Keratinocyte (primary cell): Measurements from ENCODE around the gene LAMA3. TPM values are rescaled to one million over a fixed set of nuclear protein-coding genes. Genes with fewer than 3 reads are reported as not detected.

Experiments used
- DNase-seq: peaks from one replicate; pipeline ENCODE4 v3.0.0-alpha.2; 2011; ENCODE audit warnings: low read depth, missing footprints, low spot score
- FAIRE-seq: peaks from 2 replicates; lab custom pipeline; 2011; peaks lifted over from hg19 to GRCh38; lab: Jason Lieb, UNC
- H2AFZ ChIP-seq: 2 replicates; pipeline ENCODE4 v1.6.0; 2012; ENCODE audit warnings: low read length, control low read depth, inconsistent platforms; ENCODE audit not compliant: control insufficient read depth
- H3K27ac ChIP-seq: 2 replicates; pipeline ENCODE4 v1.5.1; 2011; ENCODE audit warnings: low read length; ENCODE audit not compliant: control insufficient read depth, insufficient read depth
- H3K27me3 ChIP-seq: 3 replicates; pipeline ENCODE4 v1.6.0; 2011; ENCODE audit warnings: low read length; ENCODE audit not compliant: control insufficient read depth, insufficient read depth; ENCODE audit errors: extremely low read depth
- H3K36me3 ChIP-seq, 2 experiments: 2 replicates in 1 of 2; 3 replicates in 1 of 2; pipeline ENCODE4 v1.5.1; 2011; ENCODE audit warnings: low read length in 2 of 2, mild to moderate bottlenecking in 1 of 2; ENCODE audit not compliant: control insufficient read depth in 2 of 2, insufficient read depth in 2 of 2; ENCODE audit errors: extremely low read depth in 1 of 2
- H3K4me1 ChIP-seq: 3 replicates; pipeline ENCODE4 v1.5.1; 2011; ENCODE audit warnings: low read length; ENCODE audit not compliant: control insufficient read depth, insufficient read depth; ENCODE audit errors: extremely low read depth
- H3K4me2 ChIP-seq: 3 replicates; pipeline ENCODE4 v1.6.0; 2011; ENCODE audit warnings: low read depth, low read length; ENCODE audit not compliant: control insufficient read depth, insufficient read depth; ENCODE audit errors: extremely low read depth
- H3K4me3 ChIP-seq, 3 experiments: fragments of 200-600 bp in 1 of 3; sonication (generic) in 1 of 3; 2 replicates in 2 of 3; 3 replicates in 1 of 3; pipeline ENCODE4 v1.5.1; 2011 to 2016; ENCODE audit warnings: low read length in 3 of 3, mild to moderate bottlenecking in 3 of 3, control low read depth in 2 of 3, inconsistent platforms in 1 of 3, low read depth in 1 of 3, mixed read lengths in 1 of 3, mixed run types in 1 of 3, moderate library complexity in 1 of 3; ENCODE audit not compliant: control insufficient read depth in 2 of 3, insufficient read depth in 2 of 3; ENCODE audit errors: extremely low read depth in 1 of 3
- H3K79me2 ChIP-seq: 2 replicates; pipeline ENCODE4 v1.6.0; 2012; ENCODE audit warnings: low read length; ENCODE audit not compliant: control insufficient read depth, insufficient read depth
- H3K9ac ChIP-seq: 3 replicates; pipeline ENCODE4 v1.6.0; 2011; ENCODE audit warnings: low read length; ENCODE audit not compliant: control insufficient read depth, insufficient read depth; ENCODE audit errors: extremely low read depth
- H3K9me1 ChIP-seq: 3 replicates; pipeline ENCODE4 v1.6.0; 2011; ENCODE audit warnings: low read length; ENCODE audit not compliant: control insufficient read depth, insufficient read depth; ENCODE audit errors: extremely low read depth
- H3K9me3 ChIP-seq: 2 replicates; pipeline ENCODE4 v1.5.1; 2012; ENCODE audit warnings: low read depth, low read length; ENCODE audit not compliant: control insufficient read depth
- H4K20me1 ChIP-seq: 3 replicates; pipeline ENCODE4 v1.6.0; 2011; ENCODE audit warnings: low read length; ENCODE audit not compliant: control insufficient read depth, insufficient read depth; ENCODE audit errors: extremely low read depth
- EZH2 ChIP-seq: IDR thresholded peaks from one replicate; pipeline ENCODE4 v1.6.1; 2012; ENCODE audit warnings: inconsistent platforms, mild to moderate bottlenecking, low read length, moderate library complexity
- dilution Hi-C: fragments of 300-500 bp; cut with MboI; formaldehyde crosslinking; loops from one replicate; pipeline ENCODE4 v1.7.0; 2020; ENCODE audit warnings: low sequenced_read_pairs; ENCODE audit not compliant: extremely low pct_ligation_motif_present
- polyA plus RNA-seq, 5 experiments: library from polyadenylated mRNA; depleted of rRNA in 3 of 5; stranded (reverse) in 3 of 5; stranded (forward) in 1 of 5; unstranded in 1 of 5; fragments of >200 nt; gene quantifications; 1 replicate in 1 of 5; 2 replicates in 3 of 5; 3 replicates in 1 of 5; pipeline versions ENCODE4 v1.2.1 to v1.2.3, GENCODE V29; 2011 to 2012; ENCODE audit warnings: missing spikeins in 2 of 5, low read depth in 1 of 5, low replicate concordance in 1 of 5
- TF ChIP-seq, protein P1 (sequence below), 3 experiments: IDR thresholded peaks in 1 of 3; conservative IDR thresholded peaks in 1 of 3; optimal IDR thresholded peaks in 1 of 3; 2 replicates in 2 of 3; 3 replicates in 1 of 3; pipeline versions ENCODE3 to v1.5.1; 2011; ENCODE audit warnings: low read length in 3 of 3, mild to moderate bottlenecking in 3 of 3, moderate library complexity in 2 of 3, control low read depth in 1 of 3, inconsistent platforms in 1 of 3; ENCODE audit not compliant: insufficient read depth in 2 of 3; ENCODE audit errors: extremely low read depth in 1 of 3

The LAMA3 gene
- polyA plus RNA-seq, 1 donor (not counting 4 experiments of a cell fraction or from before 2014, with no cell fraction given) = 1,944 TPM

- Histone ChIP-seq H3K27me3 (no peaks in the 10 kb centered on the region), H3K9me1 (no peaks in the 10 kb centered on the region), H2AFZ (no peak overlapping the region), H3K9me3 (no peaks in the 10 kb centered on the region), H3K27ac (no peak overlapping the region), H3K79me2 (no peaks in the 10 kb centered on the region), H3K4me2 (peak overlapping the region; percentile 83), H4K20me1 (no peaks in the 10 kb centered on the region), H3K4me1 (peaks cover 20% of the 10 kb centered on the region), H3K9ac (peak overlapping the region; percentile 63), H3K36me3 (no peaks in the 10 kb centered on the region), H3K4me3 (peak overlapping the region in 2 of 3 experiments; percentile 39 to 65)
- no peak for FAIRE-seq
- dilution Hi-C loops = no loop called here
- TF ChIP-seq, protein P1, sequence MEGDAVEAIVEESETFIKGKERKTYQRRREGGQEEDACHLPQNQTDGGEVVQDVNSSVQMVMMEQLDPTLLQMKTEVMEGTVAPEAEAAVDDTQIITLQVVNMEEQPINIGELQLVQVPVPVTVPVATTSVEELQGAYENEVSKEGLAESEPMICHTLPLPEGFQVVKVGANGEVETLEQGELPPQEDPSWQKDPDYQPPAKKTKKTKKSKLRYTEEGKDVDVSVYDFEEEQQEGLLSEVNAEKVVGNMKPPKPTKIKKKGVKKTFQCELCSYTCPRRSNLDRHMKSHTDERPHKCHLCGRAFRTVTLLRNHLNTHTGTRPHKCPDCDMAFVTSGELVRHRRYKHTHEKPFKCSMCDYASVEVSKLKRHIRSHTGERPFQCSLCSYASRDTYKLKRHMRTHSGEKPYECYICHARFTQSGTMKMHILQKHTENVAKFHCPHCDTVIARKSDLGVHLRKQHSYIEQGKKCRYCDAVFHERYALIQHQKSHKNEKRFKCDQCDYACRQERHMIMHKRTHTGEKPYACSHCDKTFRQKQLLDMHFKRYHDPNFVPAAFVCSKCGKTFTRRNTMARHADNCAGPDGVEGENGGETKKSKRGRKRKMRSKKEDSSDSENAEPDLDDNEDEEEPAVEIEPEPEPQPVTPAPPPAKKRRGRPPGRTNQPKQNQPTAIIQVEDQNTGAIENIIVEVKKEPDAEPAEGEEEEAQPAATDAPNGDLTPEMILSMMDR (optimal IDR thresholded peaks at IDR 0.05 in 1 of 3, IDR thresholded peaks at IDR 0.05 in 1 of 3, conservative IDR thresholded peaks at IDR 0.05 in 1 of 3; ENCODE audit: extremely low read depth in 1 of 3, insufficient read depth in 2 of 3, low read length in 3 of 3) = no peak
- TF ChIP-seq EZH2 = no peak
- DNase-seq = no peak
Observed at GRCh38 chr18:23690505-23691068, 1.3 kb downstream of the LAMA3 start.

- no peaks in the 10 kb centered on the region for H4K20me1 ChIP-seq
- H3K4me3 ChIP-seq = no peak overlapping the region
- no peaks in the 10 kb centered on the region for H3K79me2 ChIP-seq
- H3K36me3 ChIP-seq = no peaks in the 10 kb centered on the region
- H3K9me1 ChIP-seq = no peaks in the 10 kb centered on the region
- FAIRE-seq = peak; percentile 39
- no peak overlapping the region for H3K27ac ChIP-seq
- no peak overlapping the region for H3K4me2 ChIP-seq
- no peak for TF ChIP-seq EZH2
- TF ChIP-seq, protein P1 (optimal IDR thresholded peaks at IDR 0.05 in 1 of 3, IDR thresholded peaks at IDR 0.05 in 1 of 3, conservative IDR thresholded peaks at IDR 0.05 in 1 of 3; ENCODE audit: extremely low read depth in 1 of 3, insufficient read depth in 2 of 3, low read length in 3 of 3) = no peak
- dilution Hi-C loops = no loop called here
- DNase-seq = no peak
- no peaks in the 10 kb centered on the region for H3K9me3 ChIP-seq
- H2AFZ ChIP-seq = no peak overlapping the region
- H3K9ac ChIP-seq = no peak overlapping the region
- H3K27me3 ChIP-seq = no peaks in the 10 kb centered on the region
- peaks cover 24% of the 10 kb centered on the region for H3K4me1 ChIP-seq
Observed at GRCh38 chr18:23693846-23694245, 4.6 kb downstream of the LAMA3 start.
